Neuronal stem cell (in vitro differentiated cells): ENCODE data around the gene ENDOV.

Experiments
- DNase-seq: peaks from one replicate; pipeline ENCODE4 v3.0.0-alpha.2; 2013; ENCODE audit warnings: low spot score
- H2AFZ ChIP-seq: one replicate; pipeline ENCODE4 v1.6.1; 2013; ENCODE audit warnings: mild to moderate bottlenecking, low read length, inconsistent platforms
- H2AK5ac ChIP-seq: 2 replicates; pipeline ENCODE4 v1.6.1; 2013; ENCODE audit warnings: low read depth, mild to moderate bottlenecking, inconsistent platforms, low read length, moderate library complexity, mixed read lengths
- H2BK120ac ChIP-seq: 2 replicates; pipeline ENCODE4 v1.6.1; 2013; ENCODE audit warnings: low read depth, mild to moderate bottlenecking, inconsistent platforms, low read length, moderate library complexity, mixed read lengths
- H2BK12ac ChIP-seq: one replicate; pipeline ENCODE4 v1.6.1; 2013; ENCODE audit warnings: low read length, inconsistent platforms
- H2BK15ac ChIP-seq: 2 replicates; pipeline ENCODE4 v1.6.1; 2013; ENCODE audit warnings: mild to moderate bottlenecking, low read length, inconsistent platforms, mixed read lengths
- H2BK5ac ChIP-seq: one replicate; pipeline ENCODE4 v1.6.1; 2013; ENCODE audit warnings: inconsistent platforms, mild to moderate bottlenecking, low read length, moderate library complexity
- H3K14ac ChIP-seq: one replicate; pipeline ENCODE4 v1.6.1; 2013; ENCODE audit warnings: low read length, inconsistent platforms
- H3K18ac ChIP-seq: 2 replicates; pipeline ENCODE4 v1.6.1; 2013; ENCODE audit warnings: low read length, inconsistent platforms
- H3K23ac ChIP-seq: 2 replicates; pipeline ENCODE4 v1.6.1; 2013; ENCODE audit warnings: low read depth, mild to moderate bottlenecking, mixed read lengths, low read length, inconsistent platforms; ENCODE audit not compliant: poor library complexity
- H3K27ac ChIP-seq: replicated peaks from 3 replicates; pipeline ENCODE4 v1.5.1; 2013; ENCODE audit warnings: low read length, inconsistent platforms
- H3K27me3 ChIP-seq, 3 experiments: 2 replicates each; pipeline ENCODE4 v1.6.1; 2013; ENCODE audit warnings: low read length in 3 of 3, mild to moderate bottlenecking in 2 of 3, inconsistent platforms in 1 of 3, low read depth in 1 of 3, mixed read lengths in 1 of 3, moderate library complexity in 1 of 3; ENCODE audit not compliant: control insufficient read depth in 3 of 3, insufficient read depth in 3 of 3
- H3K36me3 ChIP-seq, 2 donors: replicated peaks in 1 of 2; 2 replicates each; pipeline ENCODE4 v1.6.1; 2013; ENCODE audit warnings: low read length in 2 of 2; ENCODE audit not compliant: control insufficient read depth in 2 of 2, insufficient read depth in 2 of 2
- H3K4ac ChIP-seq: 2 replicates; pipeline ENCODE4 v1.6.1; 2013; ENCODE audit warnings: inconsistent platforms, mild to moderate bottlenecking, low read length, moderate library complexity
- H3K4me1 ChIP-seq, 2 donors: 1 replicate in 1 of 2; 2 replicates in 1 of 2; pipeline ENCODE4 v1.6.1; 2013; ENCODE audit warnings: low read length in 2 of 2, low read depth in 1 of 2; ENCODE audit not compliant: control insufficient read depth in 2 of 2, insufficient read depth in 1 of 2
- H3K4me2 ChIP-seq: one replicate; pipeline ENCODE4 v1.6.1; 2013; ENCODE audit warnings: mild to moderate bottlenecking, low read length, inconsistent platforms; ENCODE audit not compliant: insufficient read depth, poor library complexity, severe bottlenecking
- H3K4me3 ChIP-seq, 2 donors: 2 replicates each; pipeline ENCODE4 v1.5.1; 2013; ENCODE audit warnings: low read length in 2 of 2, mild to moderate bottlenecking in 2 of 2, inconsistent platforms in 1 of 2, moderate library complexity in 1 of 2
- H3K79me1 ChIP-seq: one replicate; pipeline ENCODE4 v1.6.1; 2013; ENCODE audit warnings: low read depth, mild to moderate bottlenecking, inconsistent platforms, low read length, moderate library complexity
- H3K9ac ChIP-seq: one replicate; pipeline ENCODE4 v1.6.1; 2013; ENCODE audit warnings: mild to moderate bottlenecking, low read depth, low read length, inconsistent platforms; ENCODE audit not compliant: poor library complexity
- H3K9me3 ChIP-seq, 2 donors: replicated peaks in 1 of 2; 2 replicates each; pipeline versions ENCODE3 to v1.6.1; 2013; ENCODE audit warnings: low read length in 2 of 2, mild to moderate bottlenecking in 2 of 2, inconsistent platforms in 1 of 2, low read depth in 1 of 2, mixed read lengths in 1 of 2, moderate library complexity in 1 of 2; ENCODE audit not compliant: control insufficient read depth in 2 of 2, insufficient read depth in 1 of 2
- H4K8ac ChIP-seq: one replicate; pipeline ENCODE4 v1.6.1; 2013; ENCODE audit warnings: low read depth, mild to moderate bottlenecking, inconsistent platforms, low read length, moderate library complexity
- H4K91ac ChIP-seq: one replicate; pipeline ENCODE4 v1.6.1; 2013; ENCODE audit warnings: low read length, low read depth, mild to moderate bottlenecking, inconsistent platforms; ENCODE audit not compliant: poor library complexity
- WGBS, 2 donors: extraction: QIAGEN DNeasy Blood & Tissue Kit; methylation state at CpG; one replicate each; pipeline ENCODE4 v1.1.7; 2013; ENCODE audit warnings: missing lambda C conversion rate in 2 of 2, mixed read lengths in 1 of 2; ENCODE audit not compliant: insufficient read length in 2 of 2, insufficient replicate concordance in 1 of 2; ENCODE audit errors: extremely low coverage in 2 of 2; 5-methylcytosine and 5-hydroxymethylcytosine counted together

Gene ENDOV

DNA sequence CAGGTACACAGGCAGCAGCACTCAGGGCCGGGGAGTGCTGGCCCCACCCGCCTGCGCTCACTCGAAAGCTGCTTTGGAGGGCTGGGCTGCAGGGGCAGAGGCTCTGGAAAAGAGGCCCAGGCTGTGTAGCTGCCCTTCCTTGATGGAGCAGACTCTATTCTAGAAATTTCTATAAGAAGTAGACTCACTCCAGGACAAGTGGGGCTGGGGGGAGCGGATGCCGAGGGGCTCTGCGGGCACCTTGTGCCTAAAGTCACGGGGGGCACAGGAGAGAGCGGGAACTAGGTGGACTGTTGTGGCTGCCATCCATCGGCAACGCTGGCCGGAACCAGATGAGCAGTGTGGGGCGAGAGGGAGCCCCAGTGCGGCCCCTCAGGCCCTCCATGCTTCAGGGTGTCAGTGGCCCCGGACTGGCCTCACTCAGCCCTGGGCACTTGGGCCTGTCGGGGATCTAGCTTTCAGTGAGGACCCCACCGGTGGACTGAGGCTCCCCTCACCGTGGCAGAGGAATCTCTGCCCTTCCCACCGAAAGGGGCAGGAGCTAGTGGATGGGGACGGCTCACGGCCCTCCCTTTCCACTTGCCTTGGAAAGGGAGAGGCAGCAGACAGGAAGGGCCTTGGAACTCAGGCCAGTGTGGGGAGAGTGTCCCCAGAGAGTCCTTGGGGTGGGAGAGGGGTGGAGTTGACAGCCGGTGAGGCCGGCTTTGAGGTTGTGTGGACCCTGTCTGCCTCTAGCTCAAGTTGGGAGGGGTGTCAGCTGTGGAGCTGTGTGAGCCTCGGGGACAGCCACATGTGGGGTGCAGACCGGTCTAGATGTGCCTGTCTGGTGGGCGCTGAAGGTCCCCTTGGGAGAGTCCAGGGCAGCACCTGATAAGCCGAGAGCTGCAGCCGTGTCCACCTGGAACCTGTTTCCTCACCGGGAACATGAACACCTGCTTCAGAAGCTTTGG lies 16.6 kb downstream of the ENDOV start:
- Histone ChIP-seq H4K8ac (no peak overlapping the region), H2BK120ac (no peak overlapping the region), H3K4ac (no peak overlapping the region), H3K14ac (no peak overlapping the region), H2BK5ac (peak overlapping the region; percentile 19), H4K91ac (no peak overlapping the region), H2BK12ac (no peak overlapping the region), H3K79me1 (peaks cover 2% of the 10 kb centered on the region), H3K23ac (no peak overlapping the region), H3K18ac (no peak overlapping the region), H2BK15ac (no peak overlapping the region), H3K4me2 (no peak overlapping the region), H3K9ac (no peak overlapping the region), H3K4me3 (no peak overlapping the region), H3K4me1 (peaks cover 0 to 1% of the 10 kb centered on the region in 2 donors), H3K9me3 (no peaks in the 10 kb centered on the region), H3K27me3 (no peaks in the 10 kb centered on the region), H2AK5ac (no peak overlapping the region), H2AFZ (no peak overlapping the region), H3K27ac (no peak overlapping the region), H3K36me3 (no peaks in the 10 kb centered on the region)
- DNase-seq = no peak
- no CpG with 5 or more reads among the region's 29 CpGs for WGBS, 2 donors

GRCh38 chr17:80432350-80432955 lies 17.5 kb downstream of the ENDOV start:
- Histone ChIP-seq H3K27me3 (peaks cover 0 to 2% (median 0%) of the 10 kb centered on the region in 3 experiments), H3K23ac (peak overlapping the region; percentile 37), H2BK12ac (no peak overlapping the region), H3K4me1 (no peaks in the 10 kb centered on the region), H3K14ac (no peak overlapping the region), H4K91ac (no peak overlapping the region), H4K8ac (no peak overlapping the region), H3K36me3 (no peaks in the 10 kb centered on the region), H3K9ac (no peak overlapping the region), H3K4me2 (no peak overlapping the region), H3K4me3 (no peak overlapping the region), H2BK15ac (no peak overlapping the region), H3K18ac (no peak overlapping the region), H2AFZ (no peak overlapping the region), H2BK120ac (no peak overlapping the region), H2AK5ac (no peak overlapping the region), H3K27ac (no peak overlapping the region), H3K4ac (no peak overlapping the region), H2BK5ac (no peak overlapping the region), H3K79me1 (peaks cover 2% of the 10 kb centered on the region), H3K9me3 (no peaks in the 10 kb centered on the region)
- no CpG with 5 or more reads among the region's 15 CpGs for WGBS, 2 donors
- DNase-seq = no peak

GRCh38 chr17:80432961-80433550 lies 18.1 kb downstream of the ENDOV start:
- no peak overlapping the region for H3K23ac ChIP-seq
- H3K4me2 ChIP-seq = no peak overlapping the region
- no peak overlapping the region for H4K91ac ChIP-seq
- no peak overlapping the region for H3K4me3 ChIP-seq
- no peak overlapping the region for H2BK5ac ChIP-seq
- peak overlapping the region; percentile 7 for H3K9ac ChIP-seq
- H2AK5ac ChIP-seq = no peak overlapping the region
- no peak overlapping the region for H2BK120ac ChIP-seq
- H2BK12ac ChIP-seq = no peak overlapping the region
- H3K27ac ChIP-seq = no peak overlapping the region
- H3K79me1 ChIP-seq = peaks cover 2% of the 10 kb centered on the region
- H3K14ac ChIP-seq = peak overlapping the region; percentile 78
- peaks cover 0 to 2% (median 0%) of the 10 kb centered on the region in 3 experiments for H3K27me3 ChIP-seq
- no peak overlapping the region for H4K8ac ChIP-seq
- no peak overlapping the region for H3K4ac ChIP-seq
- no peaks in the 10 kb centered on the region for H3K9me3 ChIP-seq
- H3K18ac ChIP-seq = no peak overlapping the region
- no peak overlapping the region for H2BK15ac ChIP-seq
- DNase-seq = no peak
- H2AFZ ChIP-seq = no peak overlapping the region
- no peaks in the 10 kb centered on the region for H3K4me1 ChIP-seq
- H3K36me3 ChIP-seq = no peaks in the 10 kb centered on the region
- WGBS, 2 donors = no CpG with 5 or more reads among the region's 6 CpGs
